ENCODE data around the gene DPYD. TPM values are rescaled to one million over a fixed set of nuclear protein-coding genes. Genes with fewer than 3 reads are reported as not detected.

DPYD gene
- total and polyA plus RNA-seq, 9 of the 15 experiments (the other 6 are each of a cell fraction or from before 2014, with no cell fraction given) = 0.03 to 0.25 (median 0.08) TPM; not detected in 2

GRCh38 chr1:97926017-97926708, 5.3 kb upstream of the DPYD start (continued):
- TF ChIP-seq RREB1 (CRISPR knock-in tag; IDR thresholded peaks at IDR 0.05) = no peak
- no peak for TF ChIP-seq PTTG1 (tag; IDR thresholded peaks at IDR 0.05; ENCODE audit: low read depth)
- no peak for TF ChIP-seq ZNF133 (CRISPR knock-in tag; IDR thresholded peaks at IDR 0.05)

GRCh38 chr1:97925151-97925550, 4.3 kb upstream of the DPYD start:
- Histone ChIP-seq H3K4me1 (replicated peaks in 1 of 2; ENCODE audit: control insufficient read depth in 2 of 2, insufficient read depth in 2 of 2, low read length in 2 of 2) (peaks cover 0 to 11% of the 10 kb centered on the region in 2 experiments; a peak in 2 of 5 replicates), H3K9ac (ENCODE audit: insufficient read depth in 1 of 2, low read depth in 2 of 2, low read length in 2 of 2) (no peak overlapping the region), H3K79me2 (ENCODE audit: control insufficient read depth, insufficient read depth, low read length) (no peaks in the 10 kb centered on the region), H3K9me3 (replicated peaks; ENCODE audit: control insufficient read depth, insufficient read depth, low read depth, low read length) (no peaks in the 10 kb centered on the region), H3K4me2 (ENCODE audit: insufficient read depth, low read length) (no peak overlapping the region), H3K4me3 (no peak overlapping the region), H3K36me3 (ENCODE audit: control insufficient read depth, insufficient read depth, low read length) (no peaks in the 10 kb centered on the region), H2AFZ (ENCODE audit: low read depth, low read length) (no peak overlapping the region), H3K27ac (ENCODE audit: extremely low read depth, low read depth, low read length) (no peak overlapping the region), H3K27me3 (ENCODE audit: control insufficient read depth in 2 of 2, insufficient read depth in 2 of 2, low read length in 2 of 2) (no peaks in the 10 kb centered on the region), H4K20me1 (replicated peaks; ENCODE audit: control insufficient read depth, insufficient read depth, low read length) (no peaks in the 10 kb centered on the region), H3K9me1 (ENCODE audit: control insufficient read depth, insufficient read depth, low read length) (no peaks in the 10 kb centered on the region)
- intact Hi-C loops (cut with micrococcal nuclease) (no loop called here), in situ Hi-C loops (cut with MboI) (no loop called here)
- ATAC-seq (no peak), FAIRE-seq (no peak), DNase-seq (ENCODE audit: extremely low read depth in 1 of 4, low spot score in 3 of 4) (no peak)
- POLR2A ChIA-PET = no interaction called here
- CTCF ChIA-PET (ENCODE audit: low intra/inter-chr PET ratio) = no interaction called here
- BruUV-seq (replicated peaks) = no TSS peak
- TF ChIP-seq ZNF436 (CRISPR knock-in tag; IDR thresholded peaks at IDR 0.05) (no peak), ZNF717 (CRISPR knock-in tag; IDR thresholded peaks at IDR 0.05) (no peak), PKNOX1 (IDR thresholded peaks at IDR 0.05) (no peak), CHD4 (IDR thresholded peaks at IDR 0.05; ENCODE audit: insufficient read depth, insufficient replicate concordance, low read depth, low read length, poor library complexity, severe bottlenecking) (no peak), ZNF398 (CRISPR knock-in tag; IDR thresholded peaks at IDR 0.05) (no peak), ZBTB5 (IDR thresholded peaks at IDR 0.05) (no peak)
